ENCODE measurements around the gene KATNAL1. TPM values are rescaled to one million over a fixed set of nuclear protein-coding genes. Genes with fewer than 3 reads are reported as not detected.

KATNAL1 gene
- total RNA-seq, 1 donor: 15.9 TPM

GRCh38 chr13:30165796-30166195 lies 141.6 kb downstream of the KATNAL1 start:
- Histone ChIP-seq H3K4me3 (ENCODE audit: insufficient read depth, low read length) (peak overlapping the region; percentile 56), H3K27me3 (ENCODE audit: insufficient read depth, low read length) (peaks cover 31% of the 10 kb centered on the region), H3K36me3 (ENCODE audit: insufficient read depth, low read length) (no peaks in the 10 kb centered on the region), H4K20me1 (ENCODE audit: insufficient read depth, low read length) (no peaks in the 10 kb centered on the region), H3K4me2 (ENCODE audit: insufficient read depth, low read length) (peak overlapping the region; percentile 79), H2AFZ (ENCODE audit: low read length) (peak overlapping the region; percentile 82), H3K27ac (ENCODE audit: low read depth, low read length) (no peak overlapping the region), H3K79me2 (ENCODE audit: insufficient read depth, low read length) (no peaks in the 10 kb centered on the region), H3K9me3 (ENCODE audit: low read depth, low read length) (no peaks in the 10 kb centered on the region), H3K4me1 (ENCODE audit: insufficient read depth, low read length) (no peaks in the 10 kb centered on the region)
- TF ChIP-seq, protein P1, sequence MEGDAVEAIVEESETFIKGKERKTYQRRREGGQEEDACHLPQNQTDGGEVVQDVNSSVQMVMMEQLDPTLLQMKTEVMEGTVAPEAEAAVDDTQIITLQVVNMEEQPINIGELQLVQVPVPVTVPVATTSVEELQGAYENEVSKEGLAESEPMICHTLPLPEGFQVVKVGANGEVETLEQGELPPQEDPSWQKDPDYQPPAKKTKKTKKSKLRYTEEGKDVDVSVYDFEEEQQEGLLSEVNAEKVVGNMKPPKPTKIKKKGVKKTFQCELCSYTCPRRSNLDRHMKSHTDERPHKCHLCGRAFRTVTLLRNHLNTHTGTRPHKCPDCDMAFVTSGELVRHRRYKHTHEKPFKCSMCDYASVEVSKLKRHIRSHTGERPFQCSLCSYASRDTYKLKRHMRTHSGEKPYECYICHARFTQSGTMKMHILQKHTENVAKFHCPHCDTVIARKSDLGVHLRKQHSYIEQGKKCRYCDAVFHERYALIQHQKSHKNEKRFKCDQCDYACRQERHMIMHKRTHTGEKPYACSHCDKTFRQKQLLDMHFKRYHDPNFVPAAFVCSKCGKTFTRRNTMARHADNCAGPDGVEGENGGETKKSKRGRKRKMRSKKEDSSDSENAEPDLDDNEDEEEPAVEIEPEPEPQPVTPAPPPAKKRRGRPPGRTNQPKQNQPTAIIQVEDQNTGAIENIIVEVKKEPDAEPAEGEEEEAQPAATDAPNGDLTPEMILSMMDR (IDR thresholded peaks at IDR 0.05; ENCODE audit: extremely low read depth, low read depth, low read length): peak; percentile 50
- DNase-seq (ENCODE audit: insufficient read length, low spot score, missing footprints): peak; percentile 71

DNA sequence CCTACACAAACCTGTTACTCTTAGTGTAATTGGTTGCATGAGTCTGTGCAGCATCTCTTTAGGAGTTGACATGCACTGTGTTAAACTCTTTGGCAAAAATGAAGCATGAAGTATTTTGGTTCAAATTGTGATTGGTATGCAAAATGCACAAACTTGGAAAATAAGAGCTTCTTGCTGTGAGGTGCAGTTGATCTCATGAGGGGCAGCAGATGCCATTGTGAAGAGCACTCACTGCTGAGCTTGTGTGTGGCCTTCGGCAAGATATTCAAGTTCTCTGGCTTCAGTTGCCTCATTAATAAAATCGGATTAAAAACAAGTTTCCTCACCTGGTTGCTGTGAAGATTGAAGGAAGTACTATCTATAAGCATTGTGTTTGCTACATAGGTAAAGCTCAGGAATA lies 142.3 kb downstream of the KATNAL1 start:
- H3K4me2 ChIP-seq (ENCODE audit: insufficient read depth, low read length): no peak overlapping the region
- peaks cover 31% of the 10 kb centered on the region for H3K27me3 ChIP-seq (ENCODE audit: insufficient read depth, low read length)
- no peak for DNase-seq (ENCODE audit: insufficient read length, low spot score, missing footprints)
- TF ChIP-seq, protein P1 (IDR thresholded peaks at IDR 0.05; ENCODE audit: extremely low read depth, low read depth, low read length): no peak
- H3K27ac ChIP-seq (ENCODE audit: low read depth, low read length): no peak overlapping the region
- H3K36me3 ChIP-seq (ENCODE audit: insufficient read depth, low read length): no peaks in the 10 kb centered on the region
- no peaks in the 10 kb centered on the region for H3K79me2 ChIP-seq (ENCODE audit: insufficient read depth, low read length)
- H3K4me3 ChIP-seq (ENCODE audit: insufficient read depth, low read length): no peak overlapping the region
- H3K4me1 ChIP-seq (ENCODE audit: insufficient read depth, low read length): no peaks in the 10 kb centered on the region
- H3K9me3 ChIP-seq (ENCODE audit: low read depth, low read length): no peaks in the 10 kb centered on the region
- H2AFZ ChIP-seq (ENCODE audit: low read length): no peak overlapping the region
- H4K20me1 ChIP-seq (ENCODE audit: insufficient read depth, low read length): no peaks in the 10 kb centered on the region

GRCh38 chr13:30164146-30164545 lies 143.2 kb downstream of the KATNAL1 start:
- no peak overlapping the region for H3K4me2 ChIP-seq (ENCODE audit: insufficient read depth, low read length)
- H3K4me3 ChIP-seq (ENCODE audit: insufficient read depth, low read length): no peak overlapping the region
- no peak for DNase-seq (ENCODE audit: insufficient read length, low spot score, missing footprints)
- H2AFZ ChIP-seq (ENCODE audit: low read length): no peak overlapping the region
- H3K36me3 ChIP-seq (ENCODE audit: insufficient read depth, low read length): no peaks in the 10 kb centered on the region
- no peaks in the 10 kb centered on the region for H4K20me1 ChIP-seq (ENCODE audit: insufficient read depth, low read length)
- TF ChIP-seq, protein P1 (IDR thresholded peaks at IDR 0.05; ENCODE audit: extremely low read depth, low read depth, low read length): no peak
- no peak overlapping the region for H3K27ac ChIP-seq (ENCODE audit: low read depth, low read length)
- peaks cover 31% of the 10 kb centered on the region for H3K27me3 ChIP-seq (ENCODE audit: insufficient read depth, low read length)
- H3K79me2 ChIP-seq (ENCODE audit: insufficient read depth, low read length): no peaks in the 10 kb centered on the region
- peaks cover 7% of the 10 kb centered on the region for H3K4me1 ChIP-seq (ENCODE audit: insufficient read depth, low read length)
- no peaks in the 10 kb centered on the region for H3K9me3 ChIP-seq (ENCODE audit: low read depth, low read length)

GRCh38 chr13:30163441-30163840 lies 143.9 kb downstream of the KATNAL1 start:
- Histone ChIP-seq H3K4me2 (ENCODE audit: insufficient read depth, low read length) (no peak overlapping the region), H3K27ac (ENCODE audit: low read depth, low read length) (no peak overlapping the region)

More at GRCh38 chr13:30163441-30163840, 143.9 kb downstream of the KATNAL1 start:
- no peak for DNase-seq (ENCODE audit: insufficient read length, low spot score, missing footprints)
- Histone ChIP-seq H4K20me1 (ENCODE audit: insufficient read depth, low read length) (no peaks in the 10 kb centered on the region), H3K4me3 (ENCODE audit: insufficient read depth, low read length) (no peak overlapping the region), H3K9me3 (ENCODE audit: low read depth, low read length) (no peaks in the 10 kb centered on the region), H2AFZ (ENCODE audit: low read length) (no peak overlapping the region), H3K36me3 (ENCODE audit: insufficient read depth, low read length) (no peaks in the 10 kb centered on the region), H3K79me2 (ENCODE audit: insufficient read depth, low read length) (no peaks in the 10 kb centered on the region), H3K4me1 (ENCODE audit: insufficient read depth, low read length) (peaks cover 10% of the 10 kb centered on the region), H3K27me3 (ENCODE audit: insufficient read depth, low read length) (peaks cover 31% of the 10 kb centered on the region)
- TF ChIP-seq, protein P1 (IDR thresholded peaks at IDR 0.05; ENCODE audit: extremely low read depth, low read depth, low read length): no peak

Data from osteoblast (primary cell).